K562 (cell line): ENCODE data around the gene ATF4. TPM values are rescaled to one million over a fixed set of nuclear protein-coding genes. Genes with fewer than 3 reads are reported as not detected.

ENCODE experiments used
- BMI1 ChIP-seq: fragments of 150-350 bp; IDR thresholded peaks from 2 replicates; pipeline ENCODE4 v1.6.1; 2014; ENCODE audit warnings: low read length
- ESRRB ChIP-seq: fragments of 250-450 bp; sonication (Bioruptor Pico); IDR thresholded peaks from 2 replicates; pipeline ENCODE4 v1.5.0; 2020; ENCODE audit warnings: mild to moderate bottlenecking, moderate library complexity, borderline replicate concordance
- NFXL1 ChIP-seq: fragments of 450-650 bp; formaldehyde crosslinking; IDR thresholded peaks from 2 replicates; pipeline ENCODE4 v1.4.0; 2021; ENCODE audit warnings: mild to moderate bottlenecking
- PHB ChIP-seq: fragments of 250-450 bp; sonication (Bioruptor Pico); IDR thresholded peaks from 2 replicates; pipeline ENCODE4 v1.5.0; 2021
- polyA plus RNA-seq, 8 experiments: library from polyadenylated mRNA; depleted of rRNA in 4 of 8; stranded (reverse) in 5 of 8; unstranded in 3 of 8; fragments of >200 nt; fragmentation: Nextera tagmentation in 2 of 8; fragmentation: Illumina TruSeq in 1 of 8; extraction: Ambion mirVana in 2 of 8; extraction: Trizol in 1 of 8; gene quantifications; 2 replicates each; pipeline versions ENCODE4 v1.2.1 to v1.2.3, GENCODE V29; 2011 to 2014; ENCODE audit warnings: inconsistent platforms in 1 of 8, missing spikeins in 1 of 8
- total RNA-seq, 7 experiments: library from RNA; depleted of rRNA in 6 of 7; stranded (reverse); fragments of >200 nt in 6 of 7; fragmentation: Illumina TruSeq in 2 of 7; extraction: Trizol in 2 of 7; gene quantifications; 2 replicates each; pipeline versions ENCODE4 v1.2.1 to v1.2.3, GENCODE V29; 2011 to 2021; ENCODE audit warnings: low replicate concordance in 1 of 7
- TF ChIP-seq, protein P1 (sequence below): fragments of 250-450 bp; sonication (Bioruptor Pico); IDR thresholded peaks from 2 replicates; pipeline ENCODE4 v1.8.0; 2022; ENCODE audit warnings: moderate library complexity, mild to moderate bottlenecking, inconsistent platforms
- TF ChIP-seq, protein P2 (sequence below), 2 experiments: fragments of 450-650 bp in 1 of 2; sonication (generic) in 1 of 2; formaldehyde crosslinking in 1 of 2; IDR thresholded peaks; 2 replicates each; pipeline versions ENCODE4 v1.7.1 to v1.9.0; 2016 to 2022; ENCODE audit warnings: inconsistent platforms in 1 of 2, mild to moderate bottlenecking in 1 of 2, missing genetic modification reagents in 1 of 2
- TF ChIP-seq, protein P3 (sequence below): fragments of 450-650 bp; IDR thresholded peaks from 2 replicates; pipeline ENCODE4 v1.7.0; 2016; ENCODE audit warnings: borderline replicate concordance
- TF ChIP-seq, protein P4 (sequence below): sonication (generic); formaldehyde crosslinking; IDR thresholded peaks from 2 replicates; pipeline ENCODE4 v1.8.0; 2022; ENCODE audit warnings: missing genetic modification reagents, mild to moderate bottlenecking, moderate library complexity, borderline replicate concordance
- TF ChIP-seq, protein P5 (sequence below): fragments of 250-450 bp; sonication (Bioruptor Pico); IDR thresholded peaks from 2 replicates; pipeline ENCODE4 v1.8.0; 2022; ENCODE audit warnings: inconsistent platforms, mild to moderate bottlenecking, moderate library complexity, borderline replicate concordance

ATF4 gene
- total and polyA plus RNA-seq, 9 of the 15 experiments (the other 6 are each of a cell fraction or from before 2014, with no cell fraction given), result 93.1 to 723 (median 355) TPM

DNA sequence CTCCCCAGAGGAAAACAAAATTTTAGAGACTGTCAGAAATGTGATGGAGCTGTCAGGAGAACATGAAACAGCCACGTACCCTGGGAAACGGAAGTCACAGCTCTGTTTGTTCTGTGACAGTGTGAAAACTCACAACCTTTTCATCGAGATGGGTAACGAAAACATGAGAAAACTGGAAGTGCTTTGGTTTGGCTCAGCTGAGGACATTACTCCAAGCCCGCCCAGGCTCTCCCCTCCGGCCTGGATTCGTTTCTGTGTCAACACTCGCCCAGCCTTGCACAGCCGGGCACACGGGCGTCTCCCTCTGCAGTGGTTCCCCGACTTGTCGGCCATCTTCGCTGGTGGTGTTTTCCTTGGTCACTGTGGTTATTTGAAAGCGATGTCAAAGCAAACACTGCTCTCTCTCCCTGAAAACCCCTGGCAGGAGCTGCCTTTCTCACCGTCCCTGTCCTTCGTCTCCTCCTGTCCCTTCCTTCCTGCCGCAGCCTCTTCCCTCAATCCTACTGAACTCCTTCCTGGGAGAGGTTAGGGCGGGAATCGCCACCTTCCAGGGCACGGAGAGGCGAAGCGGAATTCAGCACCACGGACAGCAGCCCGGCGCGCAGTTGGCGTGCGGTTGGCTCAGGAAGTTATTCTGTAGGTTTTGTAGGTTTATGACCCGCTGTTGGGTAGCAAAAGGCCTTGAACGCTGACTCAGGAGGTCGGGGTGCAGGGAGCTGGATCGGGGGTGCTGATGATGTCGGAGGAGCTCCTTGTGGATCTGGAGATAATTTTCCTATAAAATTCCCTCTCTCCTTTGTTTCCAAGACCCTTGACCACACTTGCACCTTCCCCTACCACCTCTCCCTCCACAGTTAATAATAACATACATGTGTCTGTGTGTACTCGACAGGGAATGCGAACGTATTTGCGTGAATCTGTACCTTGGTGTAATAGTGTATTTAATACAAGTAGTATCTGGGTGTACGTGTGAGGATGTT lies 25.3 kb downstream of the ATF4 start (continued):
- TF ChIP-seq, protein P1, sequence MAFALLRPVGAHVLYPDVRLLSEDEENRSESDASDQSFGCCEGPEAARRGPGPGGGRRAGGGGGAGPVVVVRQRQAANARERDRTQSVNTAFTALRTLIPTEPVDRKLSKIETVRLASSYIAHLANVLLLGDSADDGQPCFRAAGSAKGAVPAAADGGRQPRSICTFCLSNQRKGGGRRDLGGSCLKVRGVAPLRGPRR, result no peak
- TF ChIP-seq, protein P2, sequence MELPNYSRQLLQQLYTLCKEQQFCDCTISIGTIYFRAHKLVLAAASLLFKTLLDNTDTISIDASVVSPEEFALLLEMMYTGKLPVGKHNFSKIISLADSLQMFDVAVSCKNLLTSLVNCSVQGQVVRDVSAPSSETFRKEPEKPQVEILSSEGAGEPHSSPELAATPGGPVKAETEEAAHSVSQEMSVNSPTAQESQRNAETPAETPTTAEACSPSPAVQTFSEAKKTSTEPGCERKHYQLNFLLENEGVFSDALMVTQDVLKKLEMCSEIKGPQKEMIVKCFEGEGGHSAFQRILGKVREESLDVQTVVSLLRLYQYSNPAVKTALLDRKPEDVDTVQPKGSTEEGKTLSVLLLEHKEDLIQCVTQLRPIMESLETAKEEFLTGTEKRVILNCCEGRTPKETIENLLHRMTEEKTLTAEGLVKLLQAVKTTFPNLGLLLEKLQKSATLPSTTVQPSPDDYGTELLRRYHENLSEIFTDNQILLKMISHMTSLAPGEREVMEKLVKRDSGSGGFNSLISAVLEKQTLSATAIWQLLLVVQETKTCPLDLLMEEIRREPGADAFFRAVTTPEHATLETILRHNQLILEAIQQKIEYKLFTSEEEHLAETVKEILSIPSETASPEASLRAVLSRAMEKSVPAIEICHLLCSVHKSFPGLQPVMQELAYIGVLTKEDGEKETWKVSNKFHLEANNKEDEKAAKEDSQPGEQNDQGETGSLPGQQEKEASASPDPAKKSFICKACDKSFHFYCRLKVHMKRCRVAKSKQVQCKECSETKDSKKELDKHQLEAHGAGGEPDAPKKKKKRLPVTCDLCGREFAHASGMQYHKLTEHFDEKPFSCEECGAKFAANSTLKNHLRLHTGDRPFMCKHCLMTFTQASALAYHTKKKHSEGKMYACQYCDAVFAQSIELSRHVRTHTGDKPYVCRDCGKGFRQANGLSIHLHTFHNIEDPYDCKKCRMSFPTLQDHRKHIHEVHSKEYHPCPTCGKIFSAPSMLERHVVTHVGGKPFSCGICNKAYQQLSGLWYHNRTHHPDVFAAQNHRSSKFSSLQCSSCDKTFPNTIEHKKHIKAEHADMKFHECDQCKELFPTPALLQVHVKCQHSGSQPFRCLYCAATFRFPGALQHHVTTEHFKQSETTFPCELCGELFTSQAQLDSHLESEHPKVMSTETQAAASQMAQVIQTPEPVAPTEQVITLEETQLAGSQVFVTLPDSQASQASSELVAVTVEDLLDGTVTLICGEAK (IDR thresholded peaks at IDR 0.05), result peak; percentile 38; the same call in 1 of the 2 replicates
- TF ChIP-seq, protein P2 (CRISPR knock-in tag; IDR thresholded peaks at IDR 0.05), result no peak
- TF ChIP-seq, protein P3, sequence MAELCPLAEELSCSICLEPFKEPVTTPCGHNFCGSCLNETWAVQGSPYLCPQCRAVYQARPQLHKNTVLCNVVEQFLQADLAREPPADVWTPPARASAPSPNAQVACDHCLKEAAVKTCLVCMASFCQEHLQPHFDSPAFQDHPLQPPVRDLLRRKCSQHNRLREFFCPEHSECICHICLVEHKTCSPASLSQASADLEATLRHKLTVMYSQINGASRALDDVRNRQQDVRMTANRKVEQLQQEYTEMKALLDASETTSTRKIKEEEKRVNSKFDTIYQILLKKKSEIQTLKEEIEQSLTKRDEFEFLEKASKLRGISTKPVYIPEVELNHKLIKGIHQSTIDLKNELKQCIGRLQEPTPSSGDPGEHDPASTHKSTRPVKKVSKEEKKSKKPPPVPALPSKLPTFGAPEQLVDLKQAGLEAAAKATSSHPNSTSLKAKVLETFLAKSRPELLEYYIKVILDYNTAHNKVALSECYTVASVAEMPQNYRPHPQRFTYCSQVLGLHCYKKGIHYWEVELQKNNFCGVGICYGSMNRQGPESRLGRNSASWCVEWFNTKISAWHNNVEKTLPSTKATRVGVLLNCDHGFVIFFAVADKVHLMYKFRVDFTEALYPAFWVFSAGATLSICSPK, result no peak
- TF ChIP-seq, protein P4, sequence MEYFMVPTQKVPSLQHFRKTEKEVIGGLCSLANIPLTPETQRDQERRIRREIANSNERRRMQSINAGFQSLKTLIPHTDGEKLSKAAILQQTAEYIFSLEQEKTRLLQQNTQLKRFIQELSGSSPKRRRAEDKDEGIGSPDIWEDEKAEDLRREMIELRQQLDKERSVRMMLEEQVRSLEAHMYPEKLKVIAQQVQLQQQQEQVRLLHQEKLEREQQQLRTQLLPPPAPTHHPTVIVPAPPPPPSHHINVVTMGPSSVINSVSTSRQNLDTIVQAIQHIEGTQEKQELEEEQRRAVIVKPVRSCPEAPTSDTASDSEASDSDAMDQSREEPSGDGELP, result peak; percentile 74
- no peak for TF ChIP-seq BMI1
- no peak for TF ChIP-seq ESRRB (CRISPR knock-in tag)
- no peak for TF ChIP-seq NFXL1 (CRISPR knock-in tag)
- TF ChIP-seq, protein P5, sequence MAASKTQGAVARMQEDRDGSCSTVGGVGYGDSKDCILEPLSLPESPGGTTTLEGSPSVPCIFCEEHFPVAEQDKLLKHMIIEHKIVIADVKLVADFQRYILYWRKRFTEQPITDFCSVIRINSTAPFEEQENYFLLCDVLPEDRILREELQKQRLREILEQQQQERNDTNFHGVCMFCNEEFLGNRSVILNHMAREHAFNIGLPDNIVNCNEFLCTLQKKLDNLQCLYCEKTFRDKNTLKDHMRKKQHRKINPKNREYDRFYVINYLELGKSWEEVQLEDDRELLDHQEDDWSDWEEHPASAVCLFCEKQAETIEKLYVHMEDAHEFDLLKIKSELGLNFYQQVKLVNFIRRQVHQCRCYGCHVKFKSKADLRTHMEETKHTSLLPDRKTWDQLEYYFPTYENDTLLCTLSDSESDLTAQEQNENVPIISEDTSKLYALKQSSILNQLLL (CRISPR knock-in tag), result no peak
- no peak for TF ChIP-seq PHB
